Measurements from ENCODE around the gene RPS19. TPM values are rescaled to one million over a fixed set of nuclear protein-coding genes. Genes with fewer than 3 reads are reported as not detected.

RPS19 gene
- total RNA-seq, 1 donor from 2014 or later = 3,078 TPM

DNA sequence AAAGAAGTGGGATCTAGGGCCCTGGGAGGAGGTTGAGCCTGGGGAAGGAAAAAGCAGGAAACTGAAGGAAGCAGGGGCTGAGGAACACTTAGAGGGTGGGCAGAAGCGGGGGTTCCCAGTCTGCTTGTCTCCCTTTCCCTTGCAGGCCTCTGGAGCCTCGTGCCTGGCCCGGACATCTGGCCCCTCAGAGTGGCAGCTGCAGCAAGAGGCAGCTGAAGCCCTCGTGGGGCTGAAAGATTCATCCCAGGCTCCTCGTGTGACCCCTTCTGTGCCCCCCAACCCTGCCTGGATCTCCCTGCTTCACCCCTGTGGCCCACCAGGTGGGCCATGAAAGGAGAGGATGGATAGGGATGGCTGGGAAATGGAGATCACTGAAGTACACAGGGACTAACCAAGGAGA is 9.7 kb upstream of the RPS19 start:
- no peaks in the 10 kb centered on the region for H3K36me3 Mint-ChIP-seq (ENCODE audit: low read depth, unreplicated experiment)
- no peak overlapping the region for H3K4me3 Mint-ChIP-seq (ENCODE audit: unreplicated experiment)
- Histone ChIP-seq H3K79me2 (ENCODE audit: insufficient read depth, low read length) (no peaks in the 10 kb centered on the region), H3K4me3 (ENCODE audit: insufficient read depth, low read depth, low read length) (no peak overlapping the region), H3K36me3 (ENCODE audit: insufficient read depth, low read length) (no peaks in the 10 kb centered on the region), H3K4me1 (ENCODE audit: insufficient read depth, low read length) (no peaks in the 10 kb centered on the region), H3K9me3 (ENCODE audit: insufficient read depth, low read depth, low read length) (no peaks in the 10 kb centered on the region), H4K20me1 (ENCODE audit: insufficient read depth, low read length) (no peaks in the 10 kb centered on the region), H3K9ac (ENCODE audit: low read length) (no peak overlapping the region), H3K27ac (ENCODE audit: low read depth, low read length) (no peak overlapping the region), H3K4me2 (ENCODE audit: low read length) (no peak overlapping the region), H2AFZ (ENCODE audit: low read depth, low read length) (no peak overlapping the region), H3K27me3 (ENCODE audit: insufficient read depth, low read length) (peaks cover 34% of the 10 kb centered on the region)
- no peaks in the 10 kb centered on the region for H3K9me3 Mint-ChIP-seq (ENCODE audit: unreplicated experiment)
- no peak for DNase-seq (ENCODE audit: low read depth)
- H3K4me1 Mint-ChIP-seq (ENCODE audit: low read depth, unreplicated experiment) = no peaks in the 10 kb centered on the region
- peaks cover 45% of the 10 kb centered on the region for H3K27me3 Mint-ChIP-seq (ENCODE audit: low read depth, unreplicated experiment)
- no peak overlapping the region for H3K27ac Mint-ChIP-seq (ENCODE audit: unreplicated experiment)
- no peak for TF ChIP-seq EZH2 (IDR thresholded peaks at IDR 0.05; ENCODE audit: insufficient read depth, low read length)
- no peak for TF ChIP-seq CTCF (IDR thresholded peaks at IDR 0.05; ENCODE audit: insufficient read depth, low read depth, low read length)
- FAIRE-seq = no peak

GRCh38 chr19:41851456-41851855 is 8.6 kb upstream of the RPS19 start:
- H3K9me3 ChIP-seq (ENCODE audit: insufficient read depth, low read depth, low read length) = no peaks in the 10 kb centered on the region
- H3K4me3 ChIP-seq (ENCODE audit: insufficient read depth, low read depth, low read length) = no peak overlapping the region
- Mint-ChIP-seq H3K27ac (ENCODE audit: unreplicated experiment) (no peak overlapping the region), H3K27me3 (ENCODE audit: low read depth, unreplicated experiment) (peaks cover 45% of the 10 kb centered on the region), H3K4me1 (ENCODE audit: low read depth, unreplicated experiment) (no peaks in the 10 kb centered on the region), H3K36me3 (ENCODE audit: low read depth, unreplicated experiment) (no peaks in the 10 kb centered on the region), H3K4me3 (ENCODE audit: unreplicated experiment) (no peak overlapping the region), H3K9me3 (ENCODE audit: unreplicated experiment) (no peaks in the 10 kb centered on the region)
- no peak overlapping the region for H3K9ac ChIP-seq (ENCODE audit: low read length)
- TF ChIP-seq CTCF (IDR thresholded peaks at IDR 0.05; ENCODE audit: insufficient read depth, low read depth, low read length) = no peak
- TF ChIP-seq EZH2 (IDR thresholded peaks at IDR 0.05; ENCODE audit: insufficient read depth, low read length) = no peak
- H4K20me1 ChIP-seq (ENCODE audit: insufficient read depth, low read length) = no peaks in the 10 kb centered on the region
- no peaks in the 10 kb centered on the region for H3K79me2 ChIP-seq (ENCODE audit: insufficient read depth, low read length)
- no peak overlapping the region for H3K27ac ChIP-seq (ENCODE audit: low read depth, low read length)
- peaks cover 34% of the 10 kb centered on the region for H3K27me3 ChIP-seq (ENCODE audit: insufficient read depth, low read length)
- FAIRE-seq (no peak), DNase-seq (ENCODE audit: low read depth) (no peak)
- H2AFZ ChIP-seq (ENCODE audit: low read depth, low read length) = no peak overlapping the region
- no peaks in the 10 kb centered on the region for H3K4me1 ChIP-seq (ENCODE audit: insufficient read depth, low read length)
- no peak overlapping the region for H3K4me2 ChIP-seq (ENCODE audit: low read length)
- no peaks in the 10 kb centered on the region for H3K36me3 ChIP-seq (ENCODE audit: insufficient read depth, low read length)

- no peak overlapping the region for H3K27ac Mint-ChIP-seq (ENCODE audit: unreplicated experiment)
- Histone ChIP-seq H3K4me3 (ENCODE audit: insufficient read depth, low read depth, low read length) (no peak overlapping the region), H2AFZ (ENCODE audit: low read depth, low read length) (no peak overlapping the region), H3K4me1 (ENCODE audit: insufficient read depth, low read length) (no peaks in the 10 kb centered on the region), H3K4me2 (ENCODE audit: low read length) (no peak overlapping the region), H4K20me1 (ENCODE audit: insufficient read depth, low read length) (no peaks in the 10 kb centered on the region), H3K9me3 (ENCODE audit: insufficient read depth, low read depth, low read length) (no peaks in the 10 kb centered on the region), H3K27ac (ENCODE audit: low read depth, low read length) (no peak overlapping the region), H3K79me2 (ENCODE audit: insufficient read depth, low read length) (no peaks in the 10 kb centered on the region), H3K27me3 (ENCODE audit: insufficient read depth, low read length) (peaks cover 34% of the 10 kb centered on the region), H3K36me3 (ENCODE audit: insufficient read depth, low read length) (no peaks in the 10 kb centered on the region), H3K9ac (ENCODE audit: low read length) (no peak overlapping the region)
- no peaks in the 10 kb centered on the region for H3K4me1 Mint-ChIP-seq (ENCODE audit: low read depth, unreplicated experiment)
- DNase-seq (ENCODE audit: low read depth) (no peak), FAIRE-seq (no peak)
- H3K27me3 Mint-ChIP-seq (ENCODE audit: low read depth, unreplicated experiment) = peaks cover 47% of the 10 kb centered on the region
- H3K36me3 Mint-ChIP-seq (ENCODE audit: low read depth, unreplicated experiment) = no peaks in the 10 kb centered on the region
- TF ChIP-seq EZH2 (IDR thresholded peaks at IDR 0.05; ENCODE audit: insufficient read depth, low read length) = no peak
- no peak for TF ChIP-seq CTCF (IDR thresholded peaks at IDR 0.05; ENCODE audit: insufficient read depth, low read depth, low read length)
- no peaks in the 10 kb centered on the region for H3K9me3 Mint-ChIP-seq (ENCODE audit: unreplicated experiment)
- H3K4me3 Mint-ChIP-seq (ENCODE audit: unreplicated experiment) = no peak overlapping the region
Measured at GRCh38 chr19:41853344-41853743, 6.7 kb upstream of the RPS19 start.

Measured in astrocyte (in vitro differentiated cells and primary cell).